NT2/D1 (cell line): ENCODE data around the gene ZNF547.

Experiments used
- DNase-seq: peaks from one replicate; pipeline ENCODE4 v3.0.0-alpha.2; 2011; ENCODE audit warnings: low read depth, low spot score
- H3K27me3 ChIP-seq: 2 replicates; pipeline ENCODE4 v1.6.0; 2011; ENCODE audit warnings: mild to moderate bottlenecking; ENCODE audit not compliant: insufficient read length, insufficient read depth
- H3K36me3 ChIP-seq: 2 replicates; pipeline ENCODE4 v1.6.1; 2011; ENCODE audit warnings: mild to moderate bottlenecking, low read length, mixed read lengths; ENCODE audit not compliant: insufficient read depth, insufficient read length
- H3K4me1 ChIP-seq: 2 replicates; pipeline ENCODE4 v1.5.1; 2011; ENCODE audit not compliant: insufficient read depth, insufficient read length
- H3K4me3 ChIP-seq: 2 replicates; pipeline ENCODE4 v1.5.1; 2011; ENCODE audit warnings: low read depth; ENCODE audit not compliant: insufficient read length
- H3K9ac ChIP-seq: 2 replicates; pipeline ENCODE4 v1.6.0; 2011; ENCODE audit warnings: low read depth; ENCODE audit not compliant: insufficient read length
- H3K9me3 ChIP-seq: 2 replicates; pipeline ENCODE4 v1.5.1; 2011; ENCODE audit warnings: mild to moderate bottlenecking, low read length; ENCODE audit not compliant: insufficient read depth
- SUZ12 ChIP-seq: IDR thresholded peaks from 2 replicates; pipeline ENCODE4 v1.6.1; 2011; ENCODE audit not compliant: insufficient read length, insufficient read depth; ENCODE audit errors: extremely low read depth
- YY1 ChIP-seq: IDR thresholded peaks from 2 replicates; pipeline ENCODE4 v1.6.1; 2011; ENCODE audit not compliant: insufficient read length, insufficient read depth
- ZNF274 ChIP-seq: IDR thresholded peaks from 2 replicates; pipeline ENCODE4 v1.6.1; 2011; ENCODE audit warnings: mild to moderate bottlenecking, low read depth, low read length

The ZNF547 gene

DNA sequence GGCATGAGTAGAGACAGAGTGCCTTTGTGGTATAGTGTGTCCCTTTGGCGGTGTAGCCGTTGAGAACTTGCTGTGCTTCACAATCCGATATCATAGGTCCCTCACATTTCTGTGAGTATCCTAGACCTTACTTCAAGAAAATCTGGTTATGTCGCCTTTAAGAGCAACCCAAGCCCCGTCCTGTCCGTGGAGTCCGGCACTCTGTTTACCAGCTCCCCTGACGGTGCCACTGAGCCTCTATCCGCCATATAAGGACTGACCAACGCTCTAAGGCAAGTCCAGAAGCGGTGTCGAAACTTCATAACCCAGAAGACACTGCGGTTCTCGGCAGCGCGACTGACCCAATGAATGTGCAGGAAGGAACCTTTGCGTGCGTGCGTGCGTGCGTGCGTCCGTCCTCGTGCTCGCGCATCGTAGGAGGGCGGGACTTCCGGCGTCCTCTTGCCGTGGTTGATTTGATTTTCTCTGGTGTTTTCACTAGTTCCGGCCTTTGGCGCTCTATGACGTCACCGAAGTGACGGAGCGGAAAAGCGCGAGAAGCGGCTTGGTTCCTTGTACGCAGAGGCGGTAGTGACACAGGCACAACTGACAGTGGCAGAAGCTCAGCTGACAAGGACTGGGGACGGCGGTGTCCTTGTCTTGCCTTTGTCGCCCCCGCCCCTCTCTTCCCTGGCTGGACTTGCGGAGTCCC is at the start of gene ZNF547, which contains the start of gene TRAPPC2B:
ZNF547 (plus strand) TSS at position 555 of the 691 bp plus-strand sequence. CDS start 5,005 bp downstream, outside the sequence.
TRAPPC2B (plus strand) TSS at position 555 of the 691 bp plus-strand sequence. CDS start 1,283 bp downstream, outside the sequence.
- H3K4me1 ChIP-seq: no peaks in the 10 kb centered on the region
- H3K27me3 ChIP-seq: no peaks in the 10 kb centered on the region
- H3K9me3 ChIP-seq: no peaks in the 10 kb centered on the region
- H3K9ac ChIP-seq: peak within 1 kb of the TSS; percentile 80
- H3K36me3 ChIP-seq: peaks cover 15% of the 10 kb centered on the region
- peak within 1 kb of the TSS; percentile 66 for H3K4me3 ChIP-seq
- no peak for TF ChIP-seq ZNF274
- no peak for TF ChIP-seq SUZ12
- TF ChIP-seq YY1: peak; percentile 50
- peak; percentile 97 for DNase-seq

DNA sequence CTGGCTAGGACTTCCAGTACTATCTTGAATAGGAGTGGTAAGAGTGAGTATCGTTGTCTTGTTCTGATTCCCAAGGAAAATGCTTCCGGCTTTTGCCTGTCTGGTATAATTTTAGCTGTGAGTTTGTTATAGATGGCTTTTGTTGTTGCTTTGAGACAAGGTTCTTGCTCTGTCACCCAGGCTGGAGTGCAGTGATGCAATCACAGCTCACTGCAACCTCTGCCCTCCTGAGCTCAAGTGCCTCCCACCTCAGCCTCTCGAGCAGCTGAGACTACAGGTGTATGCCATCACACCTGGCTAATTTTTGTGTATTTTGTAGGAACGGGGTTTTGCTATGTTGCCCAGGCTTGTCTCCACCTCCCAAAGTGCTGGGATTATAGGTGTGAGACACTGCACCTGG is 49.2 kb upstream of the ZNF547 start:
- Histone ChIP-seq H3K4me1 (peaks cover 2% of the 10 kb centered on the region), H3K36me3 (no peaks in the 10 kb centered on the region), H3K9ac (no peak overlapping the region), H3K4me3 (no peak overlapping the region), H3K9me3 (no peaks in the 10 kb centered on the region), H3K27me3 (no peaks in the 10 kb centered on the region)
- no peak for DNase-seq
- no peak for TF ChIP-seq ZNF274
- no peak for TF ChIP-seq YY1
- TF ChIP-seq SUZ12: no peak

DNA sequence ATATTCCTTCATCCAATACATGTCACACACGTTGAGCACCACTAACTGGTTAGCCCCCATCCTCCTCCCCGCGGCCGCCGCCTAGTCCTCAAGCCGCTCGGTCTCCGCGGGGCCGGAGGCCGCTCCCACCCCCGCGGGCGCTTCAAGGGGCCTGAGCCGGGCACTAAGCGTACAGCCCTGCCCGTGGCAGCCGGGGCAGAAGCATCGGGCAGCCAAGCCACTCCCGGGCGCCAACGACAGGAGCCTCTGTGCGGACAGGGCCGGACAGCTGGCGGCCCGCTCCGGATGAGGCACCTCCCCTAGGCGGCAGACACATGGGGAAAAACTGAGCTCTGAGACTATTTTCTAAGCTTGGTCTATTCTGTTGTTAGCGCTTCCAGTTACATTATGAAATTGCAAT is 45.8 kb upstream of the ZNF547 start:
- peaks cover 2% of the 10 kb centered on the region for H3K4me1 ChIP-seq
- no peak overlapping the region for H3K9ac ChIP-seq
- no peaks in the 10 kb centered on the region for H3K27me3 ChIP-seq
- peaks cover 7% of the 10 kb centered on the region for H3K36me3 ChIP-seq
- DNase-seq: no peak
- no peak overlapping the region for H3K4me3 ChIP-seq
- no peak for TF ChIP-seq ZNF274
- no peak for TF ChIP-seq YY1
- no peak for TF ChIP-seq SUZ12
- H3K9me3 ChIP-seq: no peaks in the 10 kb centered on the region

DNA sequence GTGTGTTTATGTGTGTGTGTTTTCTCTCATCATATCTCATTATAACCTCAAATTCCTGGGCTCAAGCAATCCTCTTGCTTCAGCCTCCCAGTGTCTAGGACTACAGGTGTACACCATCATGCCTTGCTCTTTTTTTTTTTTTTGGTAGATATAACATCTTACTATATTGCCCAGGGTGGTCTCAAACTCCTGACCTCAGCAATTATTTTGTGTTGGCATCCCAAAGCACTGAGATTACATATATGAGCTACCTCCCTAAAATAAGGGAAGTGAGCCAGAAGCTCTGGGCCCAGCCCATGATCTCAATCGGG is 43.5 kb upstream of the ZNF547 start:
- Histone ChIP-seq H3K4me3 (peak overlapping the region; percentile 79), H3K9me3 (no peaks in the 10 kb centered on the region)

DNA sequence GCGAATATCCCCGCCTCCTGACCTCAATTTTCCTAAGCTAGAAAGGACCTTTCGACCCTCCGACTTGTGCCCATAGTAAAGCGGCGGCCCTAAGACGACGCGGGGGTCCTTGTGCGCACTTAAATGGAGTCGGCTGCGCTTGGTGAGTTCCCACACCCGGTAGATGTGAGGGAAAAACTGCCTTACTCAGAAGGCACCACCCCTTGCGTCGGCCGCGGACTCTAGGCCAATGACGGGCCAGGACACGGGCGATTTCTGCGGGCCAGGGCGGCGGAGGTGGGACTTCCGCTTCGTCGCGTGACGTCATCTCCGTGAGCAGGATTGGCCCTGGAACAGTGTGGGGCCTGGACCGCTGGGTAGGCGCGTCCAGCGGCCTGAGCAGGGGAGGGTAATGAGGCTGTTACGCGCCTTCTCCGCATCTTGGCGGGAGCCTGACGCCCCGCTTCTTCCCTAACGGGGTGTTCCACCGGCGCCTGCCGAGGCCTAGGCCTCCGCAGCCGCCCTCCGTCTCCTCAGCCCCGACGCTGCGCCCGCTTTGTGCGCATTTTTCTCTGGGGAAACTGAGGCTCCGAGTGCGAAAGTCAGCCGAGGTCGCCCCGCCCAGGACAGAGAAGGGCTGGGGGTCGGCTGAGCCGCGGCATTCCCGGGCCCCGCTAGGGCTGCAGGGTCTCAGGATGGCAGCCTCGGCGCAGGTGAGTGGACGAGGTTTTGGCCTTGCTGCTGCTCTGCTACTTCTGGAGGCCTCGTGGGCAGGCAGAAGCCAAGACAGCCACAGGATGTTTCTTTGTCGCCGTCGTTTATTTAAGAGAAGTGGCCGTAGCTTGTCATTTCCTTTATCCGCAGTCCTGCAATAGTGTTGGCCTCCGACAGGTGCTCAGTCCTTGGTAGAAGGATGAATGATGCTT is 42.9 kb upstream of the ZNF547 start, which contains the start of gene ZNF543:
ZNF543 (plus strand) TSS at position 293 of the 905 bp plus-strand sequence; CDS start at position 675, 382 bp downstream.
- TF ChIP-seq SUZ12: no peak
- TF ChIP-seq ZNF274: no peak
- no peak for TF ChIP-seq YY1
- H3K36me3 ChIP-seq: peaks cover 28% of the 10 kb centered on the region
- H3K9ac ChIP-seq: peak within 1 kb of the TSS; percentile 78
- no peaks in the 10 kb centered on the region for H3K27me3 ChIP-seq
- peaks cover 2% of the 10 kb centered on the region for H3K4me1 ChIP-seq
- H3K4me3 ChIP-seq: peak within 1 kb of the TSS; percentile 79
- no peaks in the 10 kb centered on the region for H3K9me3 ChIP-seq
- DNase-seq: peak; percentile 92

More for the DNA sequence above, 43.5 kb upstream of the ZNF547 start:
- Histone ChIP-seq H3K4me1 (peaks cover 2% of the 10 kb centered on the region), H3K36me3 (peaks cover 22% of the 10 kb centered on the region), H3K9ac (peak overlapping the region; percentile 67), H3K27me3 (no peaks in the 10 kb centered on the region)
- TF ChIP-seq ZNF274 (no peak), SUZ12 (no peak), YY1 (no peak)
- no peak for DNase-seq

GRCh38 chr19:57321116-57321515 is 42.2 kb upstream of the ZNF547 start:
- TF ChIP-seq SUZ12 (no peak), YY1 (no peak), ZNF274 (no peak)

DNA sequence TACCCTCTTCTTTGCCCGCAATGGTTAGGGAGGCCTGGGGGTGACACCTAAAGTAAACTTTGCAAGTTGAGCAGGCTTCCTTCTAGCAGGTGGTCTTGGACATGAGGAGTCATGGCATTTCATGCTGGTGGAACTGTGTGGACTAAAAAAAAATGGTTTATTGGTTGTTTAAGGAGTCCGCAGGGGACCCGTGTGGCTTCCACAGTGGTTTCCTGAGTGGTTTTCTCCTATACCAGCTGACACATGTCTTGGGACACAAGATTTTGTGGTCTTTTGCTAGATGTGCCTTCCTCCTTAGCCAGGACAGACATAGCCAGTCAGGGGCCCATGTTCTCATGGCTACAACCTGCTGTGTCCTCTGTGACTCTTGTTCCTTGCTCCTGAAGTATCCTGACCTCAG is 41.6 kb upstream of the ZNF547 start:
- no peak for DNase-seq
- Histone ChIP-seq H3K27me3 (no peaks in the 10 kb centered on the region), H3K36me3 (peaks cover 39% of the 10 kb centered on the region), H3K4me3 (no peak overlapping the region), H3K4me1 (peaks cover 2% of the 10 kb centered on the region), H3K9me3 (no peaks in the 10 kb centered on the region), H3K9ac (peak overlapping the region; percentile 78)
- TF ChIP-seq ZNF274 (no peak), SUZ12 (no peak), YY1 (no peak)

More at GRCh38 chr19:57321116-57321515, 42.2 kb upstream of the ZNF547 start:
- Histone ChIP-seq H3K27me3 (no peaks in the 10 kb centered on the region), H3K36me3 (peaks cover 34% of the 10 kb centered on the region), H3K4me1 (peaks cover 2% of the 10 kb centered on the region), H3K4me3 (peak overlapping the region; percentile 79), H3K9me3 (no peaks in the 10 kb centered on the region), H3K9ac (peak overlapping the region; percentile 78)
- DNase-seq: no peak
